ENCODE data around the gene MARCHF9.

DNA sequence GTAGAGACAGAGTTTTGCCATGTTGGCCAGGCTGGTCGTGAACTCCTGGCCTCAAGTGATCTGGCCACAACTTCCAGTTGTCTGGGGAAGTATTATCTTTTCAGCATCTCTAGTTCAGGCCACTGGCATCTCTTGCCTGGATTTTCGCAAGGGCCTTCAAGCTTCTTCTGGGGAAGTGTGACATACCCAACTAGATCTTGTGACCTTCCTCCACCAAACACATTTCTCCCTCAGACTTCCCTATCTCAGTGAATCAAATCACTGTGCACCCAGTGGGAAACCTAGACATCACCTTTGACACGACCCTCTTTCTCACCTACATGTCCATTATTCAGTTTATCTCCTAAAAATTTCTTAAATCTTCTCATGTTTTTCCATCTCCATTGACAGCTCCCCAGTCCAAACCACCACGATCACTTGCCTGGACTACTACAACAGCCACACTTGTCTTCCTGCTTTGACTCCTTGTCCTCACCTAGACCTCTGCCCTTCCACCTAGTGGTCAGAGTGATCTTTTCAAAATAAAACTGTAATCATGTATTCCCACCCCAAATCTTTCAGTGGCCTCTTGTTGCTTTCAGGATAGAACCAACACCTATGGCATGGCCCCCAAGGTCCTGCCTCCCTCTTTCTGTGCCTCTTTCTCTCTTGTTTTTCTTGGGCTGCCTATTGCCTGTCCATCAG is 20.8 kb downstream of the MARCHF9 start:
- TF ChIP-seq, protein P1, sequence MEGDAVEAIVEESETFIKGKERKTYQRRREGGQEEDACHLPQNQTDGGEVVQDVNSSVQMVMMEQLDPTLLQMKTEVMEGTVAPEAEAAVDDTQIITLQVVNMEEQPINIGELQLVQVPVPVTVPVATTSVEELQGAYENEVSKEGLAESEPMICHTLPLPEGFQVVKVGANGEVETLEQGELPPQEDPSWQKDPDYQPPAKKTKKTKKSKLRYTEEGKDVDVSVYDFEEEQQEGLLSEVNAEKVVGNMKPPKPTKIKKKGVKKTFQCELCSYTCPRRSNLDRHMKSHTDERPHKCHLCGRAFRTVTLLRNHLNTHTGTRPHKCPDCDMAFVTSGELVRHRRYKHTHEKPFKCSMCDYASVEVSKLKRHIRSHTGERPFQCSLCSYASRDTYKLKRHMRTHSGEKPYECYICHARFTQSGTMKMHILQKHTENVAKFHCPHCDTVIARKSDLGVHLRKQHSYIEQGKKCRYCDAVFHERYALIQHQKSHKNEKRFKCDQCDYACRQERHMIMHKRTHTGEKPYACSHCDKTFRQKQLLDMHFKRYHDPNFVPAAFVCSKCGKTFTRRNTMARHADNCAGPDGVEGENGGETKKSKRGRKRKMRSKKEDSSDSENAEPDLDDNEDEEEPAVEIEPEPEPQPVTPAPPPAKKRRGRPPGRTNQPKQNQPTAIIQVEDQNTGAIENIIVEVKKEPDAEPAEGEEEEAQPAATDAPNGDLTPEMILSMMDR (IDR thresholded peaks at IDR 0.05), result peak in 1 of 7 experiments; percentile 8
- TF ChIP-seq POLR2A (IDR thresholded peaks at IDR 0.05), result no peak
